Measurements from ENCODE around the gene RCBTB2. TPM values are rescaled to one million over a fixed set of nuclear protein-coding genes. Genes with fewer than 3 reads are reported as not detected.

RCBTB2 gene
- total RNA-seq, 3 donors from 2014 or later, result 10.8 to 16.1 (median 14.9) TPM

DNA sequence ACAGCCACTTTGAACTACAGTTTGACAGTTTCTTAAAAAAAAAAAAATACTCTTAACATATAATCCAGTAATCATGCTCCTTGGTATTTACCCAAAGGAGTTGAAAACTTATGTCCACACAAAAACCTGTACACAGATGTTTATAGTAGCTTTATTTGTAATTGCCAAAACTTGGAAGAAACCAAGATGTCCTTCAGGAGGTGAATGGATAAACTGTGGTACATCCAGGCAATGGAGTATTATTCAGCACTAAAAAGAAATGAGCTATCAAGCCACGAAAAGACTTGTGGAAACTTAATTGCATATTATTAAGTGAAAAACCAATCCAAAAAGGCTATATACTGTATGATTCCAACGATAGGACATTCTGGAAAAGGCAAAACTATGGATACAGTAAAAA is 44.9 kb downstream of the RCBTB2 start:
- no peak for DNase-seq (ENCODE audit: low spot score in 2 of 2)
- Histone ChIP-seq H3K9me3 (no peaks in the 10 kb centered on the region), H3K27me3 (no peaks in the 10 kb centered on the region), H3K4me3 (no peak overlapping the region), H3K36me3 (no peaks in the 10 kb centered on the region), H3K4me1 (no peaks in the 10 kb centered on the region), H3K27ac (no peak overlapping the region)
- intact Hi-C loops (cut with DNase I; ENCODE audit: low total_unique reads), result no loop called here
- TF ChIP-seq POLR2A (IDR thresholded peaks at IDR 0.05) (no peak), POLR2AphosphoS5 (IDR thresholded peaks at IDR 0.05) (no peak)
- TF ChIP-seq, protein P1, sequence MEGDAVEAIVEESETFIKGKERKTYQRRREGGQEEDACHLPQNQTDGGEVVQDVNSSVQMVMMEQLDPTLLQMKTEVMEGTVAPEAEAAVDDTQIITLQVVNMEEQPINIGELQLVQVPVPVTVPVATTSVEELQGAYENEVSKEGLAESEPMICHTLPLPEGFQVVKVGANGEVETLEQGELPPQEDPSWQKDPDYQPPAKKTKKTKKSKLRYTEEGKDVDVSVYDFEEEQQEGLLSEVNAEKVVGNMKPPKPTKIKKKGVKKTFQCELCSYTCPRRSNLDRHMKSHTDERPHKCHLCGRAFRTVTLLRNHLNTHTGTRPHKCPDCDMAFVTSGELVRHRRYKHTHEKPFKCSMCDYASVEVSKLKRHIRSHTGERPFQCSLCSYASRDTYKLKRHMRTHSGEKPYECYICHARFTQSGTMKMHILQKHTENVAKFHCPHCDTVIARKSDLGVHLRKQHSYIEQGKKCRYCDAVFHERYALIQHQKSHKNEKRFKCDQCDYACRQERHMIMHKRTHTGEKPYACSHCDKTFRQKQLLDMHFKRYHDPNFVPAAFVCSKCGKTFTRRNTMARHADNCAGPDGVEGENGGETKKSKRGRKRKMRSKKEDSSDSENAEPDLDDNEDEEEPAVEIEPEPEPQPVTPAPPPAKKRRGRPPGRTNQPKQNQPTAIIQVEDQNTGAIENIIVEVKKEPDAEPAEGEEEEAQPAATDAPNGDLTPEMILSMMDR (IDR thresholded peaks at IDR 0.05), result no peak

DNA sequence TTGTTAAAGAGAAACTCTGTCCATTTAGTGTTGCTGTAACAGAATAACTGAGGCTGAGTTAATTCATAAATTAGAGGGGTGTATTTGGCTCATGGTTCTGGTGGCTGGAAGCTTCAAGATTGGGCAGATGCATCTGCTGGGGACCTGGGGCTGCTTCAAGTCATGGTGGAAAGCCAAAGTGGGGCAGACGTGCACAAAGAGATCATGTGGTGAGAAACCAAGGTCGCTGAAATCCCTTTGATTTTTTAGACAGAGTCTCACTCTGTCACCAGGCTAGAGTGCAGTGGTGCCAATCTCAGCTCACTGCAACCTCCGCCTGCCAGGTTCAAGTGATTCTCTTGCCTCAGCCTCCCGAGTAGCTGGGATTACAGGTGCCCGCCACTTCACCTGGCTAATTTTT is 46.0 kb downstream of the RCBTB2 start:
- DNase-seq (ENCODE audit: low spot score in 2 of 2), result no peak
- no peaks in the 10 kb centered on the region for H3K4me1 ChIP-seq
- no peak overlapping the region for H3K4me3 ChIP-seq
- intact Hi-C loops (cut with DNase I; ENCODE audit: low total_unique reads), result no loop called here
- no peak overlapping the region for H3K27ac ChIP-seq
- no peak for TF ChIP-seq POLR2A (IDR thresholded peaks at IDR 0.05)
- TF ChIP-seq, protein P1 (IDR thresholded peaks at IDR 0.05), result no peak
- TF ChIP-seq POLR2AphosphoS5 (IDR thresholded peaks at IDR 0.05), result no peak
- H3K9me3 ChIP-seq, result no peaks in the 10 kb centered on the region
- no peaks in the 10 kb centered on the region for H3K36me3 ChIP-seq
- H3K27me3 ChIP-seq, result no peaks in the 10 kb centered on the region

DNA sequence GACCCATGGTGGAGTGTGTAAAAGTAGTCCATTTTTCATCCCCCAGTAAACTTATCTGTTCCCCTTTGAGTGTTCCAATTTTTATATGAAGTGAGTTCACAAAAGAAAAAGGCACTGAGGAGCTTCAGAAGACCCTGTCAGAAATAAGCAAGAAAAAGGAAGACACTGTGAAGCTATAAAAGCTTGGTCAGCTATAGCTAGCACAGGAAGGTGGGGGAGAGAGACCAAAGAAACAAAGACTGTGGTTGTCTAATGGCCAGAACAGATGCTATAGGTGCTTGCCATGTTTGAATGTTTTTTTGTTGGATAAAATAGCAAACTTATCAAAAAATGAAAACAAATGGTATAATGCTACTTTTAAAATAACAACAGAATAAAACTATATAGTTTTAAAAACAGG is 46.5 kb downstream of the RCBTB2 start:
- no peaks in the 10 kb centered on the region for H3K4me1 ChIP-seq
- H3K36me3 ChIP-seq, result no peaks in the 10 kb centered on the region
- no peaks in the 10 kb centered on the region for H3K27me3 ChIP-seq
- TF ChIP-seq POLR2A (IDR thresholded peaks at IDR 0.05) (no peak), POLR2AphosphoS5 (IDR thresholded peaks at IDR 0.05) (no peak)
- TF ChIP-seq, protein P1 (IDR thresholded peaks at IDR 0.05), result no peak
- H3K4me3 ChIP-seq, result no peak overlapping the region
- intact Hi-C loops (cut with DNase I; ENCODE audit: low total_unique reads), result no loop called here
- no peak overlapping the region for H3K27ac ChIP-seq
- no peak for DNase-seq (ENCODE audit: low spot score in 2 of 2)
- no peaks in the 10 kb centered on the region for H3K9me3 ChIP-seq

DNA sequence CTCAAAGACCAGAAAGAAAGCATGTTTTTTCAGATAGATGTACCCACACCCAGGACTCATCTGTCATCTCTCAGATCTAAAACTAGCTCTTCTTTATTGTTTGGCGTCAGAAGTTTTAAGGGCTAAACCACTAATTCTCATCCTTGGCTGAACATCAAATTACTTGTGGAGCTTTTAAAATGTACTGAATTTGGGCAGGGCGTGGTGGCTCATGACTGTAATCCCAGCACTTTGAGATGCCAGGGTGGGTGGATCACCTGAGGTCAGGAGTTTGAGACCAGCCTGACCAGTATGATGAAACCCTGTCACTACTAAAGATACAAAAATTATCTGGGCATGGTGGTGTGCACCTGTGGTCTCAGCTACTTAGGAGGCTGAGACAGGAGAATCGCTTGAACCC is 47.4 kb downstream of the RCBTB2 start:
- no peak for DNase-seq (ENCODE audit: low spot score in 2 of 2)
- Histone ChIP-seq H3K4me3 (no peak overlapping the region), H3K27ac (no peak overlapping the region), H3K27me3 (no peaks in the 10 kb centered on the region), H3K36me3 (no peaks in the 10 kb centered on the region), H3K4me1 (no peaks in the 10 kb centered on the region), H3K9me3 (no peaks in the 10 kb centered on the region)
- intact Hi-C loops (cut with DNase I; ENCODE audit: low total_unique reads), result no loop called here
- no peak for TF ChIP-seq POLR2AphosphoS5 (IDR thresholded peaks at IDR 0.05)
- TF ChIP-seq, protein P1 (IDR thresholded peaks at IDR 0.05), result no peak
- no peak for TF ChIP-seq POLR2A (IDR thresholded peaks at IDR 0.05)

DNA sequence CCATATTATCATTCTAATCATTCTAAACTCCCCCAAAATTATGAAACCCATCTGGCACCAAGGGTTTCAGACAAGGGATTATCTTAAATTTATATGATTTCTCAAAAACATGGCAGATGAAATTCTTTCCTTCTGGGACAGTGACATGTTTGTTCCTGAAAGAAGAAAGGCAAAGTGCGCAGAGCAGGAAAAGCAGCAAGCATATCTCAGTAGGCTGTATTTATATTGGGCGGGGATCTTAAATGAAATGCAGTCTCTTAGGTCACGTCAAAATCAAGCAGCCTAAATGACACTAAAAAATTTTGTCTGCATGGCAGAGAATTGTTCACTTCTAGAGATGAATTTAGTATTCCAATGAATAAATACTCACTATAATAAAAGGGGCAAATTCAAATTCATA is 49.3 kb downstream of the RCBTB2 start:
- no peak overlapping the region for H3K4me3 ChIP-seq
- intact Hi-C loops (cut with DNase I; ENCODE audit: low total_unique reads), result no loop called here
- no peak overlapping the region for H3K27ac ChIP-seq
- H3K4me1 ChIP-seq, result no peaks in the 10 kb centered on the region
- H3K27me3 ChIP-seq, result no peaks in the 10 kb centered on the region
- no peaks in the 10 kb centered on the region for H3K9me3 ChIP-seq
- no peaks in the 10 kb centered on the region for H3K36me3 ChIP-seq
- DNase-seq (ENCODE audit: low spot score in 2 of 2), result no peak
- TF ChIP-seq, protein P1 (IDR thresholded peaks at IDR 0.05), result no peak
- TF ChIP-seq POLR2A (IDR thresholded peaks at IDR 0.05) (no peak), POLR2AphosphoS5 (IDR thresholded peaks at IDR 0.05) (no peak)

Measured in breast epithelium (tissue), 4 donors.